Measurements from ENCODE around the gene GPR32. TPM values are rescaled to one million over a fixed set of nuclear protein-coding genes. Genes with fewer than 3 reads are reported as not detected.
"Not testable (repeated sequence)": the region's sequence is repeated elsewhere in the genome, so short reads cannot be mapped to it uniquely, and the experiment has no call there.

Gene GPR32, protein sequence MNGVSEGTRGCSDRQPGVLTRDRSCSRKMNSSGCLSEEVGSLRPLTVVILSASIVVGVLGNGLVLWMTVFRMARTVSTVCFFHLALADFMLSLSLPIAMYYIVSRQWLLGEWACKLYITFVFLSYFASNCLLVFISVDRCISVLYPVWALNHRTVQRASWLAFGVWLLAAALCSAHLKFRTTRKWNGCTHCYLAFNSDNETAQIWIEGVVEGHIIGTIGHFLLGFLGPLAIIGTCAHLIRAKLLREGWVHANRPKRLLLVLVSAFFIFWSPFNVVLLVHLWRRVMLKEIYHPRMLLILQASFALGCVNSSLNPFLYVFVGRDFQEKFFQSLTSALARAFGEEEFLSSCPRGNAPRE
- not detected in 2 replicates for total RNA-seq (ENCODE audit: low replicate concordance)
- long read RNA-seq, result 0 reads

DNA sequence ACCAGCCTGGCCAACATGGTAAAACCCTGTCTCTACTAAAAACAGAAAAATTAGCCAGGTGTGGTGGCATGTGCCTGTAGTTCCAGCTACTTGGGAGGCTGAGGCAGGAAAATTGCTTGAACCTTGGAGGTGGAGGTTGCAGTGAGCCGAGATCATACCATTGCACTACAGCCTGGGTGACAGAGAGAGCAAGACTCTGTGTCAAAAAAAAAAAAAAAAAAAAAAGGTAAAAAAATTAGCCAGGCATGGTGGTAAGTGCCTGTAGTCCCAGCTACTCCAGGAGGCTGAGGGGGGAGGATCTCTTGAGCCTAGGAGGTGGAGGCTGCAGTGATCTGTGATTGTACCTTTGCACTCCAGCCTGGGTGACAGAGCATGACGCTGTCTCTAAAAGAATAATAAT, at the start of gene GPR32:
TSS of gene GPR32 (plus strand) at position 301 of the 400 bp plus-strand sequence. CDS start 137 bp downstream, outside the sequence.
- H3K4me3 Mint-ChIP-seq; H3K27ac Mint-ChIP-seq; H3K36me3 Mint-ChIP-seq; DNase-seq (ENCODE audit: extremely low spot score, unreplicated experiment); H3K9me3 Mint-ChIP-seq; H3K4me1 Mint-ChIP-seq (ENCODE audit: unreplicated experiment): not testable (repeated sequence)
- H3K27me3 Mint-ChIP-seq, result peaks cover 33% of the 10 kb centered on the region

DNA sequence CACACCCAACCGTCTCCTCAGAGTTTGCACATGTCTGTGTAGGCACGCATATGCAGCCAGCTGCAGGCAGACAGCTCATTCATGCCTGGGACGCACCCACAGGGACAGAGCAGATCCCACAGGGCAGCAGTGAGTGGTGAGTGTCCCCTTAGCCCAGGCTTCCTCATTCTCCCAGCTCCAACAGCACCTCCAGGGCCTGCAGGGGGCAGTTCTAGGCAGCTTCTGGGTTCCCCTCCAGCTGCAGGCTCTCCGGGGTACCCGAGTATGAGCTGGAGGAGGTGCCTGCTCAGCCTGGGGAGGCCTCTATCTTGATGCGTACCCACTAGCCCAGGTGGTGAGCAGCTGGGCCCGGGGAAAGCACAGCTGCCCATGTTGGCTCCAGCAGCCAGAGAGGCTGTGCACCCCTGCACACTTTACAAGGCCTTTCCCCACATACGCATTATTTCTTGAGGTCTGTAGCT, 49.3 kb upstream of the GPR32 start:
- peak overlapping the region; percentile 75 for H3K4me3 Mint-ChIP-seq
- H3K27me3 Mint-ChIP-seq, result peaks cover 55% of the 10 kb centered on the region
- H3K9me3 Mint-ChIP-seq, result no peaks in the 10 kb centered on the region
- H3K27ac Mint-ChIP-seq, result peak overlapping the region; percentile 25
- H3K4me1 Mint-ChIP-seq (ENCODE audit: unreplicated experiment), result peaks cover 28% of the 10 kb centered on the region
- no peaks in the 10 kb centered on the region for H3K36me3 Mint-ChIP-seq
- no peak for DNase-seq (ENCODE audit: extremely low spot score, unreplicated experiment)
- TF ChIP-seq, protein P1, sequence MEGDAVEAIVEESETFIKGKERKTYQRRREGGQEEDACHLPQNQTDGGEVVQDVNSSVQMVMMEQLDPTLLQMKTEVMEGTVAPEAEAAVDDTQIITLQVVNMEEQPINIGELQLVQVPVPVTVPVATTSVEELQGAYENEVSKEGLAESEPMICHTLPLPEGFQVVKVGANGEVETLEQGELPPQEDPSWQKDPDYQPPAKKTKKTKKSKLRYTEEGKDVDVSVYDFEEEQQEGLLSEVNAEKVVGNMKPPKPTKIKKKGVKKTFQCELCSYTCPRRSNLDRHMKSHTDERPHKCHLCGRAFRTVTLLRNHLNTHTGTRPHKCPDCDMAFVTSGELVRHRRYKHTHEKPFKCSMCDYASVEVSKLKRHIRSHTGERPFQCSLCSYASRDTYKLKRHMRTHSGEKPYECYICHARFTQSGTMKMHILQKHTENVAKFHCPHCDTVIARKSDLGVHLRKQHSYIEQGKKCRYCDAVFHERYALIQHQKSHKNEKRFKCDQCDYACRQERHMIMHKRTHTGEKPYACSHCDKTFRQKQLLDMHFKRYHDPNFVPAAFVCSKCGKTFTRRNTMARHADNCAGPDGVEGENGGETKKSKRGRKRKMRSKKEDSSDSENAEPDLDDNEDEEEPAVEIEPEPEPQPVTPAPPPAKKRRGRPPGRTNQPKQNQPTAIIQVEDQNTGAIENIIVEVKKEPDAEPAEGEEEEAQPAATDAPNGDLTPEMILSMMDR (conservative IDR thresholded peaks at IDR 0.05), result no peak

DNA sequence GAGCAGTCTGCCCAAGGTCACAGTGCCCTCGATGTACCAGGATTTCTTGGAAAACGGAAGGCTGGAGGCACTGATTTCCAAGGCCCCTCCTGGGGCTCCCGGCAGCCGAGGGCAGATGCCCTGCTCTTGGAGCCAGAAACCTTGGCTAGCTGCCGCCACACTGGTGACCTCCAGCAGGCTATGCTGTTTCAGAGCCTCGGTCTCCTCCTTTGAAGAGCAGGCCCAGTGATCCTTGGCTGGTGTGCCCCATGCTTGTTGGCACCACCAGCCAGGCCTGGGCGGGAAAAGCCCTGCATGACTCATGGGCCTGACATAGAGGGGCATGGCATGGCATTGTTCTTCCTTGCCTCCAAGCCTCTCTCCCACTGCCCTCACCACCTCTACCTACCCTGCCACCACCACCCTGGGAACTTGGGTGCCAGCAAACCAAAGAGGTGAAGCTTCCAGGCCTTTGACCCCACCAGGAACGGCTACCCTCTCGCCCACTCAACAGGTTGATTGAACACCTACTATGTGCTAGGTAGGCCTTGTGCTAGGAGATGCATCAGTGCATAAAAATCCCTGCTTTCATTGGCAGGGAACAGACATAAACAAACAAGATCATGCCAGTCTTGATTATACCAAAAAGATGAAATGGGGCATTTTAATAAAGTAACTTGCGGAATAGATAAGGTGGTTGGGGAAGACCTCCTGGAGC, 48.7 kb upstream of the GPR32 start:
- Mint-ChIP-seq H3K9me3 (no peaks in the 10 kb centered on the region), H3K27me3 (peaks cover 49% of the 10 kb centered on the region), H3K4me3 (peak overlapping the region; percentile 71), H3K27ac (no peak overlapping the region), H3K36me3 (no peaks in the 10 kb centered on the region), H3K4me1 (ENCODE audit: unreplicated experiment) (peaks cover 28% of the 10 kb centered on the region)
- TF ChIP-seq, protein P1 (conservative IDR thresholded peaks at IDR 0.05), result no peak
- DNase-seq (ENCODE audit: extremely low spot score, unreplicated experiment), result no peak

DNA sequence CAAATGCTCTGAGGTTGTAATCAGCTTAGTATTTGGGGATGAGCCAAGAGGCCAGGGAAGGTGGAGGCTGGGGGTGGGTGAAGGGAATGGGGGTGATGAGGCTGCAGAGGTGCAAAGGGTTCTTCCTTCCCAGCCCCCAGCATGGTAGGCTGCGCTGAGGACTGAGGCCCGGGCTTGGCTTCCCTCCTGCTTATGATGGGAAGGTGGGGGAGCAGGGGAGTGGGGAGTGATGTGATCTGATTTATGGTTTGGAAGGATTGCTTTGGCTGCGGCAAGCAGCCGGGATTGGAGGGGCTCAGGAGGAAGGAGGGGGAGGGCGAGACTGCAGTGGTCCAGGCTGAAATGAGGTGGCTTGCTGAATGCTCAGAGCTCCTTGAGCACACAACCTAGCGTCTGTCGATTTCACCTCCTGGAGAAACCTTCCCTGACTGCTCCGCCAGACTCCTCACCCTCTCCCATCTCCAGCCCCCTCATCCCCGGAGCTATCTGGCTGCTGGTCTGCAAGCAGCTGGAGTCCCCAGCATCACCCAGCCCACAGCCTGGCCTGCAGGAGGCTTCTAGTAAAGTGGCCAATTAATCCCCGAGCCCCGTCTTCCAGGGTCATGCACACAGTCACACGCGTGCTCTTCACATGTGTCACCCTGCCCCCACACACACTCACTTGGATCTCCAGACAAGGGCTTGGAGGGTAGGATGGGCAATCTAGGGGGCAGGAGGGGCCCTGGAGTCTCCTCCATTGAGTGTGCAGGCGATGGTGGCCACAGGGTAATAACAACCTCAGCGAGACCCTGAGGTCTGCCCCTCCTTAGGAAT, 47.9 kb upstream of the GPR32 start:
- peaks cover 45% of the 10 kb centered on the region for H3K27me3 Mint-ChIP-seq

DNA sequence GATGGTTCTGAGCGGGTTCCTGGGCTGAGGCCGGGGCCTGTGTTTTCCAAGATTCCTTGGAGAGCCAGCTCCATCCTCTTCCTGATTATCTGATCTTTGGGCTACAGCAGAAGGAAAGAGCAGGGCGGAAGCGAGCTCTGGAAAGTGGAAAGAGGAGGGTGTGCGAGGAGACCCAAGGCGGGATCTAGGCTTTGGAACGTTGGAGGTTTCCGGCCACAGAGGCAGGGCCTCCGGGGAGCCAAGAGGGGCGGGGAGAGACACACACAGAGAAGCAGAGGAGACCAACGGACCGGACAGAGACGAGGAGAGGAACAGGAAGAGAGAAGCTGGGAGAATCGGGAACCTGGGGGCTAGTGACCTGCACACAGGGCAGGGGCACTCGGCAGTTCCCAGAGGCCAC, 47.2 kb upstream of the GPR32 start, which contains the start of gene CLEC11A:
TSS of gene CLEC11A (plus strand) at position 296 of the 400 bp plus-strand sequence. CDS start 162 bp downstream, outside the sequence.
- H3K27me3 Mint-ChIP-seq, result peaks cover 39% of the 10 kb centered on the region

More for the DNA sequence above, 47.9 kb upstream of the GPR32 start:
- Mint-ChIP-seq H3K9me3 (no peaks in the 10 kb centered on the region), H3K27ac (no peak overlapping the region), H3K36me3 (no peaks in the 10 kb centered on the region), H3K4me1 (ENCODE audit: unreplicated experiment) (peaks cover 26% of the 10 kb centered on the region), H3K4me3 (peak overlapping the region; percentile 81)
- DNase-seq (ENCODE audit: extremely low spot score, unreplicated experiment), result no peak
- TF ChIP-seq, protein P1 (conservative IDR thresholded peaks at IDR 0.05), result no peak

More for the DNA sequence above, 47.2 kb upstream of the GPR32 start, which contains the start of gene CLEC11A:
- DNase-seq (ENCODE audit: extremely low spot score, unreplicated experiment), result no peak
- TF ChIP-seq, protein P1 (conservative IDR thresholded peaks at IDR 0.05), result no peak
- no peaks in the 10 kb centered on the region for H3K9me3 Mint-ChIP-seq
- no peak within 1 kb of the TSS for H3K27ac Mint-ChIP-seq
- H3K4me1 Mint-ChIP-seq (ENCODE audit: unreplicated experiment), result peaks cover 25% of the 10 kb centered on the region
- H3K4me3 Mint-ChIP-seq, result peak within 1 kb of the TSS; percentile 93
- H3K36me3 Mint-ChIP-seq, result no peaks in the 10 kb centered on the region
